ENCODE results near the gene DEPP1.

- TF ChIP-seq MAX (IDR thresholded peaks at IDR 0.05; ENCODE audit: low read depth, low read length) (no peak), MYB (IDR thresholded peaks at IDR 0.05; ENCODE audit: borderline replicate concordance, low read depth, low read length) (no peak), RELA (IDR thresholded peaks at IDR 0.05; ENCODE audit: borderline replicate concordance, partially characterized antibody) (no peak), CEBPB (IDR thresholded peaks at IDR 0.05; ENCODE audit: borderline replicate concordance in 1 of 2, low read depth in 2 of 2, low read length in 2 of 2) (no peak), E2F8 (IDR thresholded peaks at IDR 0.05; ENCODE audit: low read depth, partially characterized antibody) (no peak), CTCF (IDR thresholded peaks at IDR 0.05 in 2 of 3, conservative IDR thresholded peaks at IDR 0.05 in 1 of 3; ENCODE audit: control insufficient read depth in 2 of 3, extremely low read depth in 1 of 3, insufficient read depth in 1 of 3, low read depth in 3 of 3, low read length in 3 of 3) (no peak), RAD21 (IDR thresholded peaks at IDR 0.05; ENCODE audit: insufficient read depth, low read depth, low read length) (no peak), IRF3 (IDR thresholded peaks at IDR 0.05) (no peak)
Measured at GRCh38 chr10:44930904-44931620, 47.5 kb downstream of the DEPP1 start.
